GM19023 (cell line): ENCODE measurements around the gene RPH3AL.

ENCODE experiments used
- ATAC-seq: cut with Tn5 transposase; IDR thresholded peaks from one replicate; pipeline ENCODE4 v1.9.1; 2021; ENCODE audit warnings: mild to moderate bottlenecking, moderate library complexity; ENCODE audit not compliant: unreplicated experiment

Gene RPH3AL

DNA sequence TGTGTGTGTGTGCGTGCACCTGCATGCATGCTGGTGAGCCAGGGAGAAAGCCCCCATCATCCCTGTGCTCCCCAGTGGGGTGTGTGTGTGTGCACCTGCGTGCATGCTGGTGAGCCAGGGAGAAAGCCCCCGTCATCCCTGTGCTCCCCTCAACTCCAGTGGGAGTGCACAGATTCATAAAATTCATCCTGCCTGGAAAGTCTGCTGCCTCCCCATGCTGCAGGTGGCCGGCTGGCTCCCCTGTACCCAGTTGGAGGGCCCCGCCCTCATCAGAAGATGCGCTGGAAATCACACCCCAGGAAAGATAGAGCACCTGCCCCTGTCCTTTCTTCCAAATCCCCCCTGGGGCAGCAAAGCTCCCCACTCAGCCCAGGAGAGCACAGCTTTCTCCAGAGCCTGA is 86.4 kb downstream of the RPH3AL start:
- ATAC-seq = no peak

DNA sequence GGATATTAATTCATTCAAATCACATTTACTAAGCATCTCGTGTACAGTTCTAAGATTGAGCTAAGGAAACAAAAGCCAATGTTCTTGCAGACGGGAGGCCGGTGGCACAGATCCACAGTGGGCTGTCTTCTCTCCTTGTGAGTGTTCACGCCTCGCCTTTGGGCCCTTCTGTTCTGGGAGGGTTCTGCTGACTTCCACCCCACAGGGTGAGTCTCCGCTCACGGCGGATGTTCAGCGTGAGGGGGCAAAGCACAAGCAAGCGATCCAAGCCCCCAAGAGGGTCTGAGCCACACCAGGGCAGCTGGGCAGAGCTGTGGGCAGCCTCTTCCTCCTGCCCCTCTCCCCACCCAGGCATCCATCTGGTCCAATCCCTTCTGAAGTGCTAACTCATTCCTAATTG is 86.9 kb downstream of the RPH3AL start:
- no peak for ATAC-seq

- no peak for ATAC-seq
Measured at GRCh38 chr17:263773-264172, 88.8 kb downstream of the RPH3AL start.

GRCh38 chr17:263271-263670 is 89.3 kb downstream of the RPH3AL start:
- no peak for ATAC-seq

GRCh38 chr17:261635-262034 is 91.0 kb downstream of the RPH3AL start:
- no peak for ATAC-seq

GRCh38 chr17:260944-261343 is 91.7 kb downstream of the RPH3AL start:
- ATAC-seq = no peak

- no peak for ATAC-seq
Measured at GRCh38 chr17:260031-260791, 92.4 kb downstream of the RPH3AL start.

- no peak for ATAC-seq
Measured at GRCh38 chr17:259341-259976, 93.1 kb downstream of the RPH3AL start.

- ATAC-seq = no peak
Measured at GRCh38 chr17:258906-259305, 93.7 kb downstream of the RPH3AL start.

DNA sequence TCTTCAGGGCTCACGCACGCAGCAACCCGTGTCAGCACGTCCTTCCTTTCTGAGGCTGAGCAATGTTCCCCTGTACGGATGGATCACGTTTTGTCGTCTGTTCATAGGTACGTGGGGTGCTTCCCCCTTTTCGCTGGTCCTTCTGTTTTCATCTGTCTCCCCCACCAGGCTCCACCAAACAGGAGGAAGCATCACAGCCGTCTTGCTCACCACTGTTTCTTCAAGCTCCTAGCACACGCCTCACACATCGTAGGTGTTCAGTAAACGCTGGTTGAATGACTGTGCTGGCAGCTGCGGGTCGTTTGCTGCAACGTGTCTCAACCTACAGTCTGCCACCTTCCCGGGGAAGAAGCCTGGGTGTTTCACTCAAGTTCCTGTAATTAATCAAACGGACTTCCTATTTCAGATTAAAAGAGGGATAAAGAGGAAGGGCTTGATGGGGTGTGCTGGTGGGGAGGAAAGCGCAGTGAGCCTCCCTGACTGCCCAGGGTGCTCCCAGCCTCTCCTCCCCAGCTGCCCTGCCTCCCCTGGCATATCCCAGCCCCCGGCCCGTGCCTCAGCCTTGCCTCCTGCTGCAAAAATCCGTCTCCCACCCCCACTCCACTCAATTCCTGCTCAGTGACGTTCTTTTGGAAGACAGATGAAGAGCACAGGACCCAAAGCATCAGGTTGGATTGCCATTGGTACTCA is 94.4 kb downstream of the RPH3AL start:
- no peak for ATAC-seq

DNA sequence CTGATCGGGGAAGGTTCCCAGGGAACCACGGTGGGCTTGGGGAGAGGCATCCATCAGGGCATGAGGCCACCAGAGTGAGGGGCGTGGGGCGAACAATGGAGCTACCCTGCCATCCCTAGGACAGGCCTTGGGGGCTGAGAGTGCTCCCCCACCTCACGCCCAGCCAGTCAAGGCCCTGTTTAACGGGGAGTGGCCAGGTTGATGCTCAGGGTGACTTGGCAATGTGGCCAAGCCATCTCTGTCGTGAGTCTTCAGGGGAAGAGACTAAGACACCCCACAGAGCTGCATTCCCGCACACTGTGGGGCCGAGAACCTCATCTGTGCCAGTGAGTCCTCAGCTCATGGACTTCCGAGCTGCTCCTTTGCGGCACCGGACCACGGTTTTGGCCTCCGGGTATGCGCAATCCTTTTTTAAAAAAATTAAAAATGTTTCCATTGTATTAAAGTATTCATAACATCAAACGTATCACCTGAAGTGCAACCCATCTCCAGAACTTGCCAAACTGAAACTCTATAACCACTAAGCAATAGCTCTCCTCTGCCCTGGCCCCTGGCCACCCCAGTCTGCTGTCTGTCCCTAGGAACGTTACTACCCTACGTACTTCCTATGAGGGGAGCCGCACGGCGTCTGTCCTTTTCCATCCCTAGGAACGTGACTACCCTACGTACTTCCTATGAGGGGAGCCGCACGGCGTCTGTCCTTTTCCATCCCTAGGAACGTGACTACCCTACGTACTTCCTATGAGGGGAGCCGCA is 99.3 kb downstream of the RPH3AL start:
- ATAC-seq = no peak

DNA sequence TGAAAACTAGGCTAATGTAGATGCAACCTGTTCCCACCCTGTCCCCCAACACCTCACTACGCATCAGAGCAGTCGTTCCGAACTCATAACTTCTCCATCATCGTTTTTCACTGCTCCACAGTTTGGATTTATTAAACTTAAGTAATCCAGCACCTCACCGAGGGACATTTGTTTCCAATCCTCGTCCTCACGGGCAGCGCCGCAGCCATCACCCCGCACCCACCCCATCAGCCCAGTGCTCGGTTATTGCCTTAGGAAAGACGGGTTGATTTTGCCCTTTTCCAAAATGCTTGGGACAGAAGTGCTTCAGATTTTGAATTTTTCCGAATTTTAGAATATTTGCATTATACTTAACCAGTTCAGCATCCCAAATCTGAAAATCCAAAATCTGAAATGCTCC is 100.2 kb downstream of the RPH3AL start:
- no peak for ATAC-seq

GRCh38 chr17:251531-251930 is 101.1 kb downstream of the RPH3AL start:
- ATAC-seq = no peak

- ATAC-seq = no peak
Measured at GRCh38 chr17:250487-251300, 101.9 kb downstream of the RPH3AL start.

DNA sequence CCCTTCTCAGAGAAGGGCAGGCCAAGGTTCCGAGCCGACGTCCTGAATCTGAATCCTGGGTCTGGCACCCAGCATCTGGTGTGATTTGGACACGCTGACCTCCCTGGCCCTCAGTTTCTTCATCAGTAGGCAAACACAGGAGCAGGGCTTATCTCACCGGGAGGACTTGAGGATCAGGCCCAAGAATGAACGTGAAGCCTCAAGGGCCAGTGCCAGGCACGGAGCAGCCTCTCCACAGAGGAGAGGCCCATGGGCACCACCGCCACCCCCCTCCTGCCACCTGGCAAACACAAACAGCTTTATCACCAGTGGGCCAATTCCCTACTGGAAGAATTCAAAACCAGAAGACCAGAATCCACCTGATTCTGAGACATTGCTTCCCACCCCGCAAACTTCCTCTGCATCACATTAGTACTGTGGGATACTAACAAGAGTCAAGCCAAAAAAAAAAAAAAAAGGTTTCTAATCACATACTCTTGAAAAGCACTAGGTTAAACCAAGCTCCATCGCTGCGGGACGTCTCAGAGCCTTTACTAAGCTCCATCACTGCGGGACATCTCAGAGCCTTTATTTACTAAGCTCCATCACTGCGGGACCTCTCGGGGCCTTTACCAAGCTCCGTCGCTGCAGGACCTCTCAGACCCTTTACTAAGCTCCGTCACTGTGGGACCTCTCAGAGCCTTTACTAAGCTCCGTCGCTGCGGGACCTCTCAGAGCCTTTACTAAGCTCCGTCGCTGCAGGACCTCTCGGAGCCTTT is 103.2 kb downstream of the RPH3AL start:
- ATAC-seq = no peak

GRCh38 chr17:248337-249235 is 104.0 kb downstream of the RPH3AL start:
- no peak for ATAC-seq

- ATAC-seq = no peak
Measured at GRCh38 chr17:247767-248166, 104.8 kb downstream of the RPH3AL start.

DNA sequence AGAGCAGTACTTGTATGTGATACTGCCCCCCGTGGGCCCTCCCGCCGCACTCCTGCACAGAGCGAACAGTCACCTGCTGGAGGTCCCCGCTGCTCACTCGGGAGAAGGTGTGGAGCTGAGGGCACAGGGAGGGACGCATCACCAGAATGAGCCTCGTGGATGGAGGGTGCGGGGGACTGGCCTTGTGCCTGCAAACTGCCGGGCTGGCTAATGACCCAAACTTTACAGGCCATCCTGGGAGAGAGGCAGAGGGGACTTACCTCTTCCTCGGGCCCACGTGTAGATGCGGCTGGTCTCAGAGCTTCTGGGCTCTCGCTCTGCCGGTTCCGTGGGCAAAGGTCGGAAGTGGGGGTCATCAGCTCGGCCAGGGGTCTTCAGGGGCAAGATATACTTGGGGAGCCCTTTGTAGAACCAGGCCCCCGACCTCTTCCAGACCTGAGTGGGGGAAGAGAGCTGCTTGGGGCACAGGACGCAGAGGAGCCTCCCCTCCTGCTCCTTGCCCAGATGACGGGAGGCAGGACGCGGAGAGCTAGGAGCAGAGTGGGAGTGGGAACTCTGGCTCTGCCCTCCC is 105.7 kb downstream of the RPH3AL start:
- ATAC-seq = no peak
